Measurements from ENCODE around the gene CCIN.
A peak's percentile ranks its signal among the peaks of the same experiment; 100 is the strongest.

The CCIN gene

DNA sequence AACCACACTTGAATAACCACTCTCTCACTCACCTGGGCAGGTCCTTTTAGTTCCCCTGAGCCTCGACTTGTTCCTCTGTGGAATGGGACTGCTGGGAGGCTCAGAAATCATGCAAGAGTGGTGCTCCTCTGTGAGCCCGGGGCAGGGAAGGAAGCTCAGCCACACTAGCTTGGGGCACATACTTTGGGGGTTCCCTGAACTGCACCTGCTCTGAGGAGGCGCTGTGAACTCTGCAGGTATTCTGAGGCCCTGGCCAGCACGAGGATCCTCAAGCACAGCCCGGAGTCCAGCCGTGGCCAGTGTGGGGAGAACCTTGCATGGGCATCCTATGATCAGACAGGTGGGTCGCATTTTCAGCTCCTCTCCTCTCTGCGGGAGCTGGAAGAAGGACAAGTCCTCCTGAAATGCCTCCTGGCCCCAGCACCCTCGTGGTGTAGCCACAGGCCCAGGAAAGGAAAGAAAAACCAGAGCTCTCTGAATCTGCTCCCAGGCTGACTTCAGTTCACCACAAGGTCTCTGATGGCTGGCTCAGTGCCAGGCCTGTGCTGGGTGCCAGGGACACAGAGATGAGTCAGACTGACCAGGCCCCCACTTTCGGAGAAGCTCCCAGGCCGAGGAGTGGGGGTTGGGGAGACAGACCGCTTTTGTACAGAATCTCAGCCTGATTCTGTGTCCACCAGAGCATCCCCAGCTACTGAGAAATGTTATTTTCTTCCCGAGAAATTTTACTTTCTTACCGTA lies 20.7 kb upstream of the CCIN start:
- DNase-seq (ENCODE audit: low read depth in 1 of 2, low spot score in 1 of 2) = peak; percentile 75 to 82
- Histone ChIP-seq H3K27me3 (ENCODE audit: insufficient read depth, poor library complexity, severe bottlenecking) (no peaks in the 10 kb centered on the region), H3K4me3 (replicated peaks; ENCODE audit: insufficient read depth, low read length) (no peak overlapping the region), H3K27ac (replicated peaks) (no peak overlapping the region)
- TF ChIP-seq, protein P1, sequence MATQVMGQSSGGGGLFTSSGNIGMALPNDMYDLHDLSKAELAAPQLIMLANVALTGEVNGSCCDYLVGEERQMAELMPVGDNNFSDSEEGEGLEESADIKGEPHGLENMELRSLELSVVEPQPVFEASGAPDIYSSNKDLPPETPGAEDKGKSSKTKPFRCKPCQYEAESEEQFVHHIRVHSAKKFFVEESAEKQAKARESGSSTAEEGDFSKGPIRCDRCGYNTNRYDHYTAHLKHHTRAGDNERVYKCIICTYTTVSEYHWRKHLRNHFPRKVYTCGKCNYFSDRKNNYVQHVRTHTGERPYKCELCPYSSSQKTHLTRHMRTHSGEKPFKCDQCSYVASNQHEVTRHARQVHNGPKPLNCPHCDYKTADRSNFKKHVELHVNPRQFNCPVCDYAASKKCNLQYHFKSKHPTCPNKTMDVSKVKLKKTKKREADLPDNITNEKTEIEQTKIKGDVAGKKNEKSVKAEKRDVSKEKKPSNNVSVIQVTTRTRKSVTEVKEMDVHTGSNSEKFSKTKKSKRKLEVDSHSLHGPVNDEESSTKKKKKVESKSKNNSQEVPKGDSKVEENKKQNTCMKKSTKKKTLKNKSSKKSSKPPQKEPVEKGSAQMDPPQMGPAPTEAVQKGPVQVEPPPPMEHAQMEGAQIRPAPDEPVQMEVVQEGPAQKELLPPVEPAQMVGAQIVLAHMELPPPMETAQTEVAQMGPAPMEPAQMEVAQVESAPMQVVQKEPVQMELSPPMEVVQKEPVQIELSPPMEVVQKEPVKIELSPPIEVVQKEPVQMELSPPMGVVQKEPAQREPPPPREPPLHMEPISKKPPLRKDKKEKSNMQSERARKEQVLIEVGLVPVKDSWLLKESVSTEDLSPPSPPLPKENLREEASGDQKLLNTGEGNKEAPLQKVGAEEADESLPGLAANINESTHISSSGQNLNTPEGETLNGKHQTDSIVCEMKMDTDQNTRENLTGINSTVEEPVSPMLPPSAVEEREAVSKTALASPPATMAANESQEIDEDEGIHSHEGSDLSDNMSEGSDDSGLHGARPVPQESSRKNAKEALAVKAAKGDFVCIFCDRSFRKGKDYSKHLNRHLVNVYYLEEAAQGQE (IDR thresholded peaks at IDR 0.05; ENCODE audit: insufficient replicate concordance, low read depth) = no peak
- no peak for TF ChIP-seq GABPA (IDR thresholded peaks at IDR 0.05; ENCODE audit: low read depth)
- peak; percentile 41; the same call in 1 of the 2 replicates for TF ChIP-seq POLR2AphosphoS5 (IDR thresholded peaks at IDR 0.05; ENCODE audit: low read depth)

DNA sequence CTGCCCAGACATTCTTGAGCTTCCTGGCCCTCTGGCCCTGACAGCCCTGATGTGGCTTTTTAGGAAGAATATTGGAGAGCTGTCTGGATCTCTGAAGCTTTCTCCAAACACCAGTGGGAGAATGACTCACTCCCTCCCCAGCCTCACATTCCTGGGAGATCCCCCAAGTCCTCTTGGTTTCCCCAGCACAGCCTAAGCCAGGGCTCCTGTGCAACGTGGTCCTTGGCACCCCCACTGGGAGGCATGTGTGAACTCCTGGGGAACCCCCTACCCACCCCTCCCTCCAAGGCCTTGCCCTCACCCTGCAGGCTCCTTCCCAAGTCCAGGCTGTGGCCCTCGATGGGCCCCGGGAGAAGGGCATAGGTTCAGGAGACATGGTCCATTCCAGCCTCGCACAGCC lies 20.0 kb upstream of the CCIN start:
- TF ChIP-seq SPI1 (IDR thresholded peaks at IDR 0.05; ENCODE audit: borderline replicate concordance, low read depth) = no peak
- TF ChIP-seq GABPA (IDR thresholded peaks at IDR 0.05; ENCODE audit: low read depth) = no peak
- TF ChIP-seq, protein P2, sequence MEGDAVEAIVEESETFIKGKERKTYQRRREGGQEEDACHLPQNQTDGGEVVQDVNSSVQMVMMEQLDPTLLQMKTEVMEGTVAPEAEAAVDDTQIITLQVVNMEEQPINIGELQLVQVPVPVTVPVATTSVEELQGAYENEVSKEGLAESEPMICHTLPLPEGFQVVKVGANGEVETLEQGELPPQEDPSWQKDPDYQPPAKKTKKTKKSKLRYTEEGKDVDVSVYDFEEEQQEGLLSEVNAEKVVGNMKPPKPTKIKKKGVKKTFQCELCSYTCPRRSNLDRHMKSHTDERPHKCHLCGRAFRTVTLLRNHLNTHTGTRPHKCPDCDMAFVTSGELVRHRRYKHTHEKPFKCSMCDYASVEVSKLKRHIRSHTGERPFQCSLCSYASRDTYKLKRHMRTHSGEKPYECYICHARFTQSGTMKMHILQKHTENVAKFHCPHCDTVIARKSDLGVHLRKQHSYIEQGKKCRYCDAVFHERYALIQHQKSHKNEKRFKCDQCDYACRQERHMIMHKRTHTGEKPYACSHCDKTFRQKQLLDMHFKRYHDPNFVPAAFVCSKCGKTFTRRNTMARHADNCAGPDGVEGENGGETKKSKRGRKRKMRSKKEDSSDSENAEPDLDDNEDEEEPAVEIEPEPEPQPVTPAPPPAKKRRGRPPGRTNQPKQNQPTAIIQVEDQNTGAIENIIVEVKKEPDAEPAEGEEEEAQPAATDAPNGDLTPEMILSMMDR (IDR thresholded peaks at IDR 0.05; ENCODE audit: insufficient read depth, low read length) = no peak
- TF ChIP-seq, protein P1 (IDR thresholded peaks at IDR 0.05; ENCODE audit: insufficient replicate concordance, low read depth) = no peak
- TF ChIP-seq POLR2AphosphoS5 (IDR thresholded peaks at IDR 0.05; ENCODE audit: low read depth) = no peak
- Histone ChIP-seq H3K27me3 (ENCODE audit: insufficient read depth, poor library complexity, severe bottlenecking) (no peaks in the 10 kb centered on the region), H3K4me3 (replicated peaks; ENCODE audit: insufficient read depth, low read length) (no peak overlapping the region), H3K27ac (replicated peaks) (no peak overlapping the region)
- DNase-seq (ENCODE audit: low read depth in 1 of 2, low spot score in 1 of 2) = no peak

GRCh38 chr9:36150574-36151315 lies 18.4 kb upstream of the CCIN start:
- Histone ChIP-seq H3K27ac (replicated peaks) (peak overlapping the region; percentile 94), H3K27me3 (ENCODE audit: insufficient read depth, poor library complexity, severe bottlenecking) (no peaks in the 10 kb centered on the region), H3K4me3 (replicated peaks; ENCODE audit: insufficient read depth, low read length) (no peak overlapping the region)
- peak; percentile 56 to 64 for DNase-seq (ENCODE audit: low read depth in 1 of 2, low spot score in 1 of 2)
- TF ChIP-seq, protein P1 (IDR thresholded peaks at IDR 0.05; ENCODE audit: insufficient replicate concordance, low read depth) = no peak
- TF ChIP-seq SPI1 (IDR thresholded peaks at IDR 0.05; ENCODE audit: borderline replicate concordance, low read depth) (peak; percentile 20; the same call in 1 of the 2 replicates), POLR2AphosphoS5 (IDR thresholded peaks at IDR 0.05; ENCODE audit: low read depth) (no peak), GABPA (IDR thresholded peaks at IDR 0.05; ENCODE audit: low read depth) (no peak)
- TF ChIP-seq, protein P2 (IDR thresholded peaks at IDR 0.05; ENCODE audit: insufficient read depth, low read length) = no peak

All from HL-60 (cell line).